Peyer's patch (tissue), 4 donors: Measurements from ENCODE around the gene LAMA5.

Experiments used
- CTCF ChIP-seq, 6 experiments: fragments of 450-650 bp in 4 of 6; fragments of 200-600 bp in 2 of 6; sonication (generic) in 1 of 6; IDR thresholded peaks; one replicate each; pipeline ENCODE4 v1.5.1; 2017 to 2019; ENCODE audit warnings: antibody characterized with exemption in 6 of 6, mild to moderate bottlenecking in 3 of 6, moderate library complexity in 1 of 6
- POLR2A ChIP-seq, 2 donors: fragments of 450-650 bp; IDR thresholded peaks; one replicate each; pipeline ENCODE4 v1.5.1; 2017; ENCODE audit warnings: antibody characterized with exemption in 2 of 2, mild to moderate bottlenecking in 2 of 2, moderate library complexity in 2 of 2

GRCh38 chr20:62347445-62347844 lies 19.7 kb downstream of the LAMA5 start:
- no peak for TF ChIP-seq CTCF (IDR thresholded peaks at IDR 0.05)
- no peak for TF ChIP-seq POLR2A (IDR thresholded peaks at IDR 0.05)
